GM19438 (cell line): ENCODE measurements around the gene CST1.
"Not testable (repeated sequence)": the region's sequence is repeated elsewhere in the genome, so short reads cannot be mapped to it uniquely, and the experiment has no call there.

Source experiments
- ATAC-seq: cut with Tn5 transposase; IDR thresholded peaks from one replicate; pipeline ENCODE4 v1.9.1; 2021; ENCODE audit warnings: low read depth; ENCODE audit not compliant: unreplicated experiment

The CST1 gene

DNA sequence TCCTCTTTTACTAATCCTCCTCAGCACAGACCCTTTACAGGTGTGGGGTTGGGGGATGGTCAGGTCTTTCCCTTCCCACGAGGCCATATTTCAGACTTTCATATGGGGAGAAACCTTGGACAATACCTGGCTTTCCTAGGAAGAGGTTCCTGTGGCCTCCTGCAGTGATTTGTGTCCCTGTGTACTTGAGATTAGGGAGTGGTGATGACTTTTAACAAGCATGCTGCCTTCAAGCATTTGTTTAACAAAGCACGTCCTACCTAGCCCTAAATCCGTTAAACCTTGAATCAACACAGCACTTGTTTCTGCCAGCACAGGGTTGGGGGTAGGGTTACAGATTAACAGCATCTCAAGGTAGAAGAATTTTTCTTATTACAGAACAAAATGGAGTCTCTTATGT lies 6.1 kb upstream of the CST1 start:
- not testable (repeated sequence) for ATAC-seq

DNA sequence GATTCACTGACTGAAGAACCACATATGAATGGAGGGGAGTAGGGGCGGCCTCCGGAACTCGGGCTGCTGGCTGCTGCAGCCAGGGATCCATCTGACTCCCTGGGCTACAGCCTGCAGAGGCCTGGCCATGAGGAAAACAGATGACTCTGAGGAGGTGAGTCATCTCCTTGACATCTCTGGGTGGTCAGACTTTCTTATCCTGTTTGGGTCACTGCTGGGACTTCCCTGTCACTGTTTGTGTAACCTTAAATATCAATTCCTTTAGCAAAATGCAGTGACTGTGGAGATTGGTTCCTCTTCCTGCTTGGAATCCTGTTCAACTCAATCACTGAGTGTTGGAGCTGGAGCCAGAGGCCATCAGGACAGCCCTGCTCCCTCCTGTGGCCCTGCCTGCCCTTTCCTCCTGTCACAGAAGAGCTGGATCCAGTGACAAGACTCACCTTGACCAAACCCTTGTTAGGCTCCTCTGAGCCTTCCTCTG lies 4.4 kb upstream of the CST1 start:
- ATAC-seq = not testable (repeated sequence)

DNA sequence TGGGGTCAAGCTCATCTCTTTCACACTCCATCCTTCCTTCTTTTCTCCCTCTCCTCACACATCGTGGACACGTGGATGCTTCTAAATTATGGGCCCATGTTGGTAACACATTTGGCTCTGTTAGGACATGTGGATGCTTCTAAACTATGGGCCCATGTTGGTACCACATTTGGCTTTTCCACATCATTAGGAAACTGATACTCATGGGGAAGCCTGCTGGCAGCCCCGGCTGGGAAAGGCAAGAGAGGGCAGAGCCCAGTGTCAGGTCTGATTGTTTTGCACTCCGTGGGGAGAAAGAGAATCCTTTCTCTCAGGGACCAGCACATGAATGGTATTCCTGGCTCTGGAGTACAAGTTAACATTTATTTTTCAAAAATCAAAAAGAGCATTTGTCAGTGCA lies 4.0 kb upstream of the CST1 start:
- ATAC-seq = no peak

GRCh38 chr20:23753589-23753988 lies 2.9 kb upstream of the CST1 start:
- no peak for ATAC-seq

DNA sequence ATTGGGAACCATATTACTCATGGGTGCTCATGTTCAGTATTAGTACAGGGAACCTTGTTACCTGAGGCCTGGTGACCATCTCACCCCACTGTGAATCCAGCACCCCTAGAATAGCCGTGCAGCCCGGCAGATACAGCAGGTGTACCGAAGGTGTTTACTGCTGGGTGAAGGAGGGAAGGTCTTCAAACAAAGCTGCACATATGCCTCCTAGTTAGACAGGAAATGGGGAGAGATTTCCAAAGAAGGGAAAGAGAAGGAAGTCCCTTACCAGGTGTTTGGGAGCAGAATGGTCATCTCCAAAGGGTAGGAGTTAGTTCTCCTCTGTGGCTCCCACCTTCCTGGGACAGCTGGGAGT lies 2.4 kb upstream of the CST1 start:
- ATAC-seq = no peak

GRCh38 chr20:23752481-23753193 lies 1.9 kb upstream of the CST1 start:
- no peak for ATAC-seq

GRCh38 chr20:23752019-23752418 lies 1.3 kb upstream of the CST1 start:
- no peak for ATAC-seq

- ATAC-seq = no peak
Measured at GRCh38 chr20:23749746-23750145, 989 bp downstream of the CST1 start.

GRCh38 chr20:23748975-23749374 lies 1.8 kb downstream of the CST1 start:
- not testable (repeated sequence) for ATAC-seq

- ATAC-seq = not testable (repeated sequence)
Measured at GRCh38 chr20:23747551-23747950, 3.2 kb downstream of the CST1 start.

DNA sequence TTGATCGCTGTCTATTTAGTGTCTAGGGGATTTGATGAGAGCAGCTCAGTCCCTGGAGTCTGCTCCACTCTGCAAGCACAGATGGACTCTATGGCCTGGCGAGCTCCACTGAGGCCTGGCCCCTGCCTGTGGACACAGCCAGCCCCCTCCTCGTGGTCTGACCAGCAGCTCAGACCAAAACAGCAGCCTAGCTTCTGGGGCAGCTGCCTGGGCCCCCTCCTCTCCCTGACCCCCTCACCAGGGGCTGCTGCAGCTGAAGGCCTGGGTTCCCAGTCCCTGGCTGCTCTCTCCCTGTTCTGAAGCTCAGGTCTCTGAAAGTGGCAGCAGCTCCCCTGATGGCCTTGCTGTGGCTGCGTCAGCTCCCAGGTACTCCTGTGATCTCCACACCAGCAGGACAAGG lies 3.6 kb downstream of the CST1 start:
- not testable (repeated sequence) for ATAC-seq

DNA sequence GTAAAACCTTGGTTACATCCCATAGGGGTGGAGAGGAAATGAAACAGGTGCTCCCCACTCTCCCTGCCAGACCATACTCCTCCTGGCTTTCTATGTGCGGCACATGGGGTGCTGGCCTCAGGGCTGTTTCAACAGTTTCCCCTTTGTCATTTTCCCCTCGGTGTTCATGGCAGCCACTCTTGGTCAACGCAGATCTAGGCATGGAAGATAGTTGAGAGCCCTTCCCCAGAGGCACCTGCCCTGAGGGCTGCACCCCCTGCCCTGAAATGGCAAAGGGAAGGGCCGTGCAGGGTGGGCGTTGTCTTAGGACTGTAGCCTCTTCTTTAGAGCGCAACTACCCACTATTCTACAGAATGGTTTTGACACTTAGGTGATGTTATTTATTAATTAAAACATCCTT lies 4.4 kb downstream of the CST1 start:
- ATAC-seq = no peak

GRCh38 chr20:23745247-23745646 lies 5.5 kb downstream of the CST1 start:
- ATAC-seq = no peak

- ATAC-seq = no peak
Measured at GRCh38 chr20:23744817-23745216, 5.9 kb downstream of the CST1 start.

DNA sequence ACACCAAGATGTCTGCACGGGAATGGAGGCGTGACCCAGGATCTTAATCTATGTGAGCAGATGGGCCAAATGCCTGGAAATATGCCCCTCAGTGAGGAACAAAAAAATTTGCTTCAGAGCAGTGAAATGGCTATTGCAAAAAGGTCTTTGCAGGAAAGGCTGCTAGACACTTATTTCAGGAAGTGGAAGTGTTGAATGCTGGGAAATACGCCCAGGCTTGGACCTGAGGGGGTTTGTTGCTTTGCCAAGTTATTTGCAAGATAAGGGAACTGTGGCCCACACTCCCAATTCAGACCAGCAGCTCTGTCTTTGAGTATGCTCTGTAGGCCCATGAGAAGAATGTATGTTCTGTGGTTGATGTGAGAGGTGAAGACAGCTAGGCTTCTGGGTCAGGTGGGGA lies 15.3 kb downstream of the CST1 start:
- ATAC-seq = not testable (repeated sequence)

GRCh38 chr20:23734949-23735348 lies 15.8 kb downstream of the CST1 start:
- ATAC-seq = not testable (repeated sequence)

- ATAC-seq = not testable (repeated sequence)
Measured at GRCh38 chr20:23734440-23734839, 16.3 kb downstream of the CST1 start.

DNA sequence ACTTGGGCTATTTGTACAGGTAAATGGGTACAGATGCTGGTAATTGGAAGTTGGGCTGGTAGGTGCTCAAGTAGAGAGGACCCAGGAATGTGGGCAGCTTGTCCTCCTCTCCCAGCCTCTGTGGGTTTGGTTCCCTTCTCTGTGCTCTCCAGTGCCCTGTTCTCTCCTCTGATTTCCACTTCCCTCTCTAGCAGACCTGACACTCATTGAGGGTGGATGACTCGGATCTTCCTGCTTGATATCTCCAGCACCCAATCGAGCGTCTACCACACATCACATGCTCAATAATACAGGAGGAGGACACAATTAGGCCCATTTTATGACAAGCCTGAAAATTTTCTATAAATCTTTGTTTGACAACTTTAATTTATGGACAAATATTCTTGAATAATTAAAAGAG lies 23.7 kb downstream of the CST1 start:
- no peak for ATAC-seq

GRCh38 chr20:23725102-23725501 lies 25.6 kb downstream of the CST1 start:
- no peak for ATAC-seq

GRCh38 chr20:23723659-23724307 lies 27.0 kb downstream of the CST1 start:
- not testable (repeated sequence) for ATAC-seq

- ATAC-seq = not testable (repeated sequence)
Measured at GRCh38 chr20:23722851-23723250, 27.9 kb downstream of the CST1 start.

- no peak for ATAC-seq
Measured at GRCh38 chr20:23721962-23722361, 28.8 kb downstream of the CST1 start.
